GM12878 (cell line): ENCODE measurements around the gene PRKN. TPM values are rescaled to one million over a fixed set of nuclear protein-coding genes. Genes with fewer than 3 reads are reported as not detected.

Source experiments
- ATAC-seq: fragments of 200-7000 bp; cut with Tn5 transposase; 3 replicates; pipeline ENCODE4 v1.9.1; 2020; ENCODE audit warnings: mild to moderate bottlenecking, moderate library complexity
- BruUV-seq: library from RNA; stranded (reverse); fragments of 400-500 nt; replicated peaks from 2 replicates; lab custom pipeline; 2021; lab: Mats Ljungman, UMichigan
- CTCF ChIA-PET: fragments of 300-600 bp; sonication (Branson Sonifier 250); formaldehyde crosslinking; extraction: SDS; loops from one replicate; lab custom pipeline; 2021; ENCODE audit warnings: inconsistent platforms; lab: Yijun Ruan, JAX
- POLR2A ChIA-PET: fragments of 350-600 bp; formaldehyde crosslinking; extraction: SDS; loops from one replicate; lab custom pipeline; 2021; ENCODE audit warnings: inconsistent platforms; lab: Charles Lee
- RAD21 ChIA-PET: fragments of 300-600 bp; sonication (Branson Sonifier 250); formaldehyde crosslinking; loops from one replicate; lab custom pipeline; 2023; ENCODE audit warnings: antibody characterized with exemption; ENCODE audit not compliant: unreplicated experiment; lab: Charles Lee
- SMC1A ChIA-PET: fragments of 300-600 bp; sonication (Branson Sonifier 250); formaldehyde crosslinking; loops from one replicate; lab custom pipeline; 2023; ENCODE audit not compliant: unreplicated experiment, uncharacterized antibody; lab: Charles Lee
- DNase-seq: peaks from one replicate; pipeline ENCODE4 v3.0.0-alpha.2; 2011; ENCODE audit warnings: low read depth, low spot score
- FAIRE-seq: peaks from 3 replicates; lab custom pipeline; 2011; peaks lifted over from hg19 to GRCh38; lab: Jason Lieb, UNC
- H2AFZ ChIP-seq: 2 replicates; pipeline ENCODE4 v1.6.0; 2011; ENCODE audit warnings: low read depth, low read length, control low read depth; ENCODE audit not compliant: control insufficient read depth
- H3K27ac ChIP-seq: 2 replicates; pipeline ENCODE4 v1.5.1; 2011; ENCODE audit warnings: control low read depth; ENCODE audit not compliant: control insufficient read depth, insufficient read depth
- H3K27me3 ChIP-seq, 2 experiments: replicated peaks in 1 of 2; 2 replicates each; pipeline versions ENCODE4 v1.6.0 to v1.6.1; 2011; ENCODE audit warnings: low read length in 1 of 2; ENCODE audit not compliant: control insufficient read depth in 2 of 2, insufficient read depth in 2 of 2
- H3K36me3 ChIP-seq, 2 experiments: 2 replicates each; pipeline ENCODE4 v1.5.1; 2011; ENCODE audit warnings: low read length in 1 of 2; ENCODE audit not compliant: control insufficient read depth in 2 of 2, insufficient read depth in 2 of 2
- H3K4me1 ChIP-seq: 2 replicates; pipeline ENCODE4 v1.6.1; 2011; ENCODE audit warnings: mild to moderate bottlenecking, low read length, moderate library complexity, mixed read lengths; ENCODE audit not compliant: control insufficient read depth, insufficient read depth
- H3K4me2 ChIP-seq: 2 replicates; pipeline ENCODE4 v1.6.0; 2011; ENCODE audit warnings: control low read depth; ENCODE audit not compliant: control insufficient read depth, insufficient read depth
- H3K4me3 ChIP-seq: fragments of 200-600 bp; sonication (generic); 2 replicates; pipeline ENCODE4 v1.5.1; 2016
- H3K79me2 ChIP-seq: 2 replicates; pipeline ENCODE4 v1.6.0; 2011; ENCODE audit warnings: low read length; ENCODE audit not compliant: control insufficient read depth, insufficient read depth
- H3K9ac ChIP-seq: 2 replicates; pipeline ENCODE4 v1.8.0; 2011; ENCODE audit warnings: low read length, control low read depth, mixed read lengths; ENCODE audit not compliant: control insufficient read depth, insufficient read depth
- H3K9me3 ChIP-seq: replicated peaks from 3 replicates; pipeline ENCODE4 v1.5.1; 2011; ENCODE audit warnings: mild to moderate bottlenecking, low read length; ENCODE audit not compliant: control insufficient read depth, insufficient read depth
- H4K20me1 ChIP-seq: 2 replicates; pipeline ENCODE4 v1.6.0; 2011; ENCODE audit not compliant: control insufficient read depth, insufficient read depth
- BCL11A ChIP-seq: IDR thresholded peaks from 2 replicates; pipeline ENCODE4 v1.6.1; 2011; ENCODE audit warnings: low read depth, low read length
- BHLHE40 ChIP-seq, 2 experiments: fragments of 450-650 bp in 1 of 2; IDR thresholded peaks; 2 replicates each; pipeline ENCODE4 v1.6.1; 2011 to 2017; ENCODE audit warnings: low read depth in 2 of 2, borderline replicate concordance in 1 of 2, improper control_type of control experiment in 1 of 2, low read length in 1 of 2, mild to moderate bottlenecking in 1 of 2
- MEF2B ChIP-seq: fragments of 450-650 bp; IDR thresholded peaks from 2 replicates; pipeline ENCODE4 v1.6.1; 2018; ENCODE audit warnings: mild to moderate bottlenecking, moderate library complexity; ENCODE audit not compliant: partially characterized antibody, poor library complexity, severe bottlenecking
- MYB ChIP-seq: fragments of 150-350 bp; IDR thresholded peaks from 2 replicates; pipeline ENCODE4 v1.6.1; 2014; ENCODE audit warnings: mild to moderate bottlenecking, low read depth, low read length, borderline replicate concordance
- PAX5 ChIP-seq: IDR thresholded peaks from 2 replicates; pipeline ENCODE4 v1.6.1; 2011; ENCODE audit warnings: low read depth, low read length, borderline replicate concordance
- SMAD1 ChIP-seq: fragments of 450-650 bp; IDR thresholded peaks from 2 replicates; pipeline ENCODE4 v1.6.1; 2018; ENCODE audit warnings: mild to moderate bottlenecking, low read depth; ENCODE audit not compliant: partially characterized antibody
- SPI1 ChIP-seq: IDR thresholded peaks from 2 replicates; pipeline ENCODE4 v1.6.1; 2011; ENCODE audit warnings: low read depth, mild to moderate bottlenecking, low read length, moderate library complexity, borderline replicate concordance; ENCODE audit not compliant: insufficient read depth
- SREBF1 ChIP-seq: IDR thresholded peaks from 2 replicates; pipeline ENCODE4 v1.6.1; 2012; ENCODE audit warnings: mild to moderate bottlenecking, low read length
- STAT1 ChIP-seq: fragments of 450-650 bp; conservative IDR thresholded peaks from 2 replicates; pipeline ENCODE4 v1.6.1; 2014; ENCODE audit warnings: antibody characterized with exemption, mild to moderate bottlenecking
- SUPT20H ChIP-seq: IDR thresholded peaks from 2 replicates; pipeline ENCODE4 v1.6.1; 2011; ENCODE audit warnings: low read depth, mild to moderate bottlenecking, low read length, moderate library complexity, borderline replicate concordance; ENCODE audit not compliant: control insufficient read depth
- TARDBP ChIP-seq: IDR thresholded peaks from 2 replicates; pipeline ENCODE4 v1.6.1; 2016; ENCODE audit warnings: borderline replicate concordance
- TCF12 ChIP-seq: IDR thresholded peaks from 2 replicates; pipeline ENCODE4 v1.6.1; 2011; ENCODE audit warnings: low read depth, mild to moderate bottlenecking, low read length
- TCF3 ChIP-seq: IDR thresholded peaks from 2 replicates; pipeline ENCODE4 v1.6.1; 2012; ENCODE audit warnings: low read depth, mild to moderate bottlenecking, low read length, borderline replicate concordance; ENCODE audit not compliant: insufficient read depth
- ZNF217 ChIP-seq: fragments of 450-650 bp; IDR thresholded peaks from 2 replicates; pipeline ENCODE4 v1.6.1; 2017; ENCODE audit warnings: antibody characterized with exemption, mild to moderate bottlenecking
- WGBS: methylation state at CpG from one replicate; pipeline ENCODE4 v1.1.6; 2016; ENCODE audit warnings: low lambda C conversion rate; ENCODE audit not compliant: insufficient replicate concordance, insufficient coverage; ENCODE audit errors: missing lambda C conversion rate; 5-methylcytosine and 5-hydroxymethylcytosine counted together
- in situ Hi-C: fragments of 300-500 bp; cut with MboI; formaldehyde crosslinking; loops from 9 replicates; pipeline ENCODE4 v1.14.3; 2018; ENCODE audit warnings: mixed read lengths
- intact Hi-C: fragments of 100-400 bp; cut with micrococcal nuclease; formaldehyde crosslinking; loops from one replicate; pipeline ENCODE4 v1.14.2; 2022; ENCODE audit not compliant: unreplicated experiment
- polyA plus RNA-seq, 11 experiments: library from polyadenylated mRNA; depleted of rRNA in 4 of 11; unstranded in 6 of 11; stranded (reverse) in 5 of 11; fragments of >200 nt; fragmentation: Nextera tagmentation in 4 of 11; fragmentation: Illumina TruSeq in 1 of 11; extraction: Ambion mirVana in 4 of 11; extraction: Trizol in 1 of 11; gene quantifications; 1 replicate in 1 of 11; 2 replicates in 10 of 11; pipeline versions ENCODE4 v1.2.1 to v1.2.3, GENCODE V29; 2011 to 2016; ENCODE audit warnings: inconsistent platforms in 2 of 11, missing spikeins in 2 of 11, low read depth in 1 of 11
- total RNA-seq, 4 experiments: library from RNA; depleted of rRNA in 3 of 4; stranded (reverse); fragments of >200 nt in 3 of 4; fragmentation: Illumina TruSeq in 1 of 4; extraction: Trizol in 1 of 4; gene quantifications; 2 replicates each; pipeline versions ENCODE4 v1.2.1 to v1.2.3, GENCODE V29; 2013 to 2021

Gene PRKN
- total and polyA plus RNA-seq, 10 of the 15 experiments (the other 5 are each of a cell fraction or from before 2014, with no cell fraction given) = 0.06 to 0.09 TPM; not detected in 8

- no peak for TF ChIP-seq MEF2B
- no peak for TF ChIP-seq TCF12
- no peak for TF ChIP-seq STAT1
- no peak for TF ChIP-seq BHLHE40 (IDR thresholded peaks at IDR 0.05; ENCODE audit: borderline replicate concordance in 1 of 2, low read depth in 2 of 2, low read length in 1 of 2)
- TF ChIP-seq SUPT20H = no peak
- TF ChIP-seq, all 136 proteins: peak for 0
Measured at GRCh38 chr6:161452241-161452640, 1275.3 kb downstream of the PRKN start (continued).

GRCh38 chr6:161449521-161449920, 1278.0 kb downstream of the PRKN start:
- DNase-seq = no peak
- no peak for FAIRE-seq
- no peak for TF ChIP-seq SREBF1
- TF ChIP-seq SMAD1 = no peak
- TF ChIP-seq TARDBP = no peak
- no peak for TF ChIP-seq BCL11A
- TF ChIP-seq PAX5 = no peak
- TF ChIP-seq TCF3 = no peak
- TF ChIP-seq MEF2B = no peak
- no peak for TF ChIP-seq SPI1
- no peak for TF ChIP-seq MYB
- no peak for TF ChIP-seq ZNF217
- POLR2A ChIA-PET = no interaction called here
- WGBS = 4% methylated on average over 3 of the region's 3 CpGs
- ATAC-seq = no peak
- no TSS peak for BruUV-seq
- Histone ChIP-seq H4K20me1 (no peaks in the 10 kb centered on the region), H3K27ac (no peak overlapping the region), H3K79me2 (no peaks in the 10 kb centered on the region), H3K4me3 (no peak overlapping the region), H3K27me3 (peaks cover 0 to 3% of the 10 kb centered on the region in 2 experiments; a peak in 1 of 4 replicates), H2AFZ (no peak overlapping the region), H3K4me1 (no peaks in the 10 kb centered on the region), H3K36me3 (no peaks in the 10 kb centered on the region), H3K9me3 (no peaks in the 10 kb centered on the region), H3K9ac (no peak overlapping the region), H3K4me2 (no peak overlapping the region)
- CTCF ChIA-PET = no interaction called here
- SMC1A ChIA-PET = no interaction called here
- intact Hi-C loops (no loop called here), in situ Hi-C loops (no loop called here)
- RAD21 ChIA-PET = no interaction called here
